Sigmoid colon (tissue), 4 donors: ENCODE data around the gene POLDIP2.

Source experiments
- POLR2A ChIP-seq, 2 donors: fragments of 450-650 bp; IDR thresholded peaks; one replicate each; pipeline ENCODE4 v1.6.1; 2016; ENCODE audit warnings: antibody characterized with exemption in 2 of 2, mild to moderate bottlenecking in 2 of 2, moderate library complexity in 2 of 2
- POLR2AphosphoS5 ChIP-seq, 4 donors: sonication (generic); formaldehyde crosslinking; IDR thresholded peaks; one replicate each; pipeline ENCODE4 v1.6.1; 2017; ENCODE audit warnings: antibody characterized with exemption in 4 of 4
- TF ChIP-seq, protein P1 (sequence below), 4 experiments: fragments of 450-650 bp in 3 of 4; fragments of 200-600 bp in 1 of 4; IDR thresholded peaks; one replicate each; pipeline ENCODE4 v1.5.1; 2016 to 2019; ENCODE audit warnings: antibody characterized with exemption in 4 of 4, mild to moderate bottlenecking in 3 of 4, moderate library complexity in 2 of 4

DNA sequence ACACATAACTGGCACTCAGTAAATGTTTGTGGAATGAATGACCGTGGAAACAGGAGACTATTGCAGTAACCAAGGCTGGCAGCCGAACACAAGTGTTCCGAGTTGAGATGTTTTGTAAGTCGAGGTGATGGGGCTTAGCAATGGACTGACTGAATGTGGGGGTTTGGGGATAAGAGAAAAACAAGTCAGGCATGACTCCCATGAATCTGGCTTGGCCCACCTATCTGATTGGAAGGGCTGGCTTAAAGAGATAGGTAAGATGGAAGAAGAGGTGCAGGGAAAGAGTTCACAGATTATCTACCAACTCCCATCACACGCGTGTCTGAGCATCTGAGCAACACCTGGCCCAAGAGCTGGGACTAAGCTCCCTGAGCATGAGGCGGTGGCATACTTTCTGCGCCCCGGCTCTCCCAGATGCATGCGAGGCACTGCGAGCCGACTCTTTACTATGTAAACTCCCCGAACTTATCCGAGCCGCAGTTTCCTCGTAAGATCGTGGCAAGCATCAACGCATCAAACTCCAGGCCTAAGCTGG lies 22.6 kb downstream of the POLDIP2 start:
- no peak for TF ChIP-seq POLR2AphosphoS5 (IDR thresholded peaks at IDR 0.05)
- TF ChIP-seq POLR2A (IDR thresholded peaks at IDR 0.05): no peak
- TF ChIP-seq, protein P1, sequence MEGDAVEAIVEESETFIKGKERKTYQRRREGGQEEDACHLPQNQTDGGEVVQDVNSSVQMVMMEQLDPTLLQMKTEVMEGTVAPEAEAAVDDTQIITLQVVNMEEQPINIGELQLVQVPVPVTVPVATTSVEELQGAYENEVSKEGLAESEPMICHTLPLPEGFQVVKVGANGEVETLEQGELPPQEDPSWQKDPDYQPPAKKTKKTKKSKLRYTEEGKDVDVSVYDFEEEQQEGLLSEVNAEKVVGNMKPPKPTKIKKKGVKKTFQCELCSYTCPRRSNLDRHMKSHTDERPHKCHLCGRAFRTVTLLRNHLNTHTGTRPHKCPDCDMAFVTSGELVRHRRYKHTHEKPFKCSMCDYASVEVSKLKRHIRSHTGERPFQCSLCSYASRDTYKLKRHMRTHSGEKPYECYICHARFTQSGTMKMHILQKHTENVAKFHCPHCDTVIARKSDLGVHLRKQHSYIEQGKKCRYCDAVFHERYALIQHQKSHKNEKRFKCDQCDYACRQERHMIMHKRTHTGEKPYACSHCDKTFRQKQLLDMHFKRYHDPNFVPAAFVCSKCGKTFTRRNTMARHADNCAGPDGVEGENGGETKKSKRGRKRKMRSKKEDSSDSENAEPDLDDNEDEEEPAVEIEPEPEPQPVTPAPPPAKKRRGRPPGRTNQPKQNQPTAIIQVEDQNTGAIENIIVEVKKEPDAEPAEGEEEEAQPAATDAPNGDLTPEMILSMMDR (IDR thresholded peaks at IDR 0.05): no peak
